HG03521 (cell line): ENCODE results near the gene HOXD12.

Source experiments
- ATAC-seq: cut with Tn5 transposase; IDR thresholded peaks from one replicate; pipeline ENCODE4 v1.9.1; 2021; ENCODE audit warnings: mild to moderate bottlenecking, moderate library complexity; ENCODE audit not compliant: unreplicated experiment

Gene HOXD12

GRCh38 chr2:176080540-176081375 is 18.8 kb upstream of the HOXD12 start:
- no peak for ATAC-seq

GRCh38 chr2:176081376-176081836 is 18.2 kb upstream of the HOXD12 start:
- ATAC-seq, result no peak

GRCh38 chr2:176081837-176082524 is 17.6 kb upstream of the HOXD12 start:
- no peak for ATAC-seq

- ATAC-seq, result no peak
These were observed 17.1 kb upstream of the HOXD12 start for GRCh38 chr2:176082525-176082823.

GRCh38 chr2:176082824-176083751 is 16.5 kb upstream of the HOXD12 start:
- no peak for ATAC-seq

GRCh38 chr2:176083796-176084261 is 15.8 kb upstream of the HOXD12 start, which contains the start of gene EVX2:
EVX2 (minus strand) TSS chr2:176083962; CDS start chr2:176083776, 186 bp downstream.
- ATAC-seq, result no peak

- no peak for ATAC-seq
These were observed 14.9 kb upstream of the HOXD12 start for GRCh38 chr2:176084611-176085119.

- ATAC-seq, result no peak
These were observed 14.3 kb upstream of the HOXD12 start for GRCh38 chr2:176085120-176085788.

GRCh38 chr2:176085861-176086771 is 13.5 kb upstream of the HOXD12 start:
- no peak for ATAC-seq

- no peak for ATAC-seq
These were observed 12.1 kb upstream of the HOXD12 start for GRCh38 chr2:176087330-176088047.

- no peak for ATAC-seq
These were observed 11.3 kb upstream of the HOXD12 start for GRCh38 chr2:176088048-176088936.

GRCh38 chr2:176088937-176089842 is 10.4 kb upstream of the HOXD12 start:
- no peak for ATAC-seq

- ATAC-seq, result no peak
These were observed 9.7 kb upstream of the HOXD12 start for GRCh38 chr2:176089843-176090395.

- no peak for ATAC-seq
These were observed 8.7 kb upstream of the HOXD12 start for GRCh38 chr2:176090862-176091261.

GRCh38 chr2:176091329-176092258 is 8.0 kb upstream of the HOXD12 start:
- no peak for ATAC-seq
